Kasumi-1 (cell line): ENCODE data around the gene EIF4E1B.

Experiments used
- DNase-seq, 2 experiments: peaks; one replicate each; lab custom pipeline; 2025; lab: John Stamatoyannopoulos, UW

The EIF4E1B gene

GRCh38 chr5:176606032-176606431 is 24.4 kb upstream of the EIF4E1B start:
- DNase-seq = no peak

DNA sequence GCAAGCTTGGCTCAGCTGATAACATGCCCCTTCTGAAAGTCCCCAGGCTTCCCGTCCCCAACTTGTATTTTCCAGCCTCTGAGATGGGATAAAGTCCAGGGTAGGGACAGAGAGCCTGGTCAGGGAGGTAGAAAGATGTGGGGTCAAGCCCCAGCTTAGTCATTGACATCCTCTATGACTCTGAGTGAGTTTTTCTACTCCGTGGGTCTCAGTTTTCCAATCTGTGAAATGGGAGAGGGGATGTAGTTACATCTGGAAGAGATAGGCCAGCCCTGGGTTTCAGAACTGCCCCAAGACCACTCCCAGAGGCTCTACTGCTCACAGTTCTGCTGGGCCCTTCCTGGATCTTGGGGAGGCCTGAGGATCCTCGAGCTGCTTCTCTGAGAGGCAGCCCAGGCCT is 23.6 kb upstream of the EIF4E1B start:
- no peak for DNase-seq

- DNase-seq = no peak
Observed at GRCh38 chr5:176608142-176608705, 22.3 kb upstream of the EIF4E1B start.

DNA sequence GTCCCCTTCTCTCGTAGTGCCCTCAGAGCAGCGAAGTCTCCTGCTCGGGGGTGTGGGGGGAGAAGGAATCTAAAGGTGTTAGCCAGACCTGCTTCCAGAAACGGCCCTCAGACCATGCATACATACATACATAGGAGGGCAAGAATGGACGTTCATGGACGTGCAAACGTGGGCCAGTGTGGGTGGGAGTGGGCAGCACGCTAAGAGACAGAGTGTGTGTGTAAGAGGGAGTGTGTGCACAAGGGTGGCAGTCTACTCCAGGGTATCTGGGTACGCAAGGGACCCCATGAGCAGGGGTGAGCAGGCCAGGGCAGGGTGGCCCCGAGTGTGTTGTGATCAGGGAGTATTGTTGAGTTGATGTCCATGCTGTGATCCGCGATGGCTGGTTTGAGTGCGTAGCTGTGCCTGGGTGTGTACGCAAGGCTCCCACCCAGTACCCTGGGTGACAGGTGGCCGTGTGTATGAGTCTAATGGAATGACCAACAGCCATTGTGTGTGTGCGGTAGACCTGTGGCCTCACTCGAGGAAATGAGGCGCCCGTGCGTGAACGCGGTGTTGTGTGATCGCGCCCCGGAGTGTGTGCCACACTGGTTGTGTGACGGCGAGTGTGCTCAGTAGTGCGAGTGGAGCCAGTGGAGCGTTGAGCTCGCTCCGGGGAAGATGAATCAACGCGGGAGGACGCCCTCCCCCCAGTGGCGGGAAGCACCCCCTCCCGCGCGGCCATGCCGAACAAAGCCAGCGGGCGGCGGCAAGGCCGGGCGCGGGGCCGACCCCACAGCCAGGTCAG is 21.3 kb upstream of the EIF4E1B start:
- DNase-seq = no peak

DNA sequence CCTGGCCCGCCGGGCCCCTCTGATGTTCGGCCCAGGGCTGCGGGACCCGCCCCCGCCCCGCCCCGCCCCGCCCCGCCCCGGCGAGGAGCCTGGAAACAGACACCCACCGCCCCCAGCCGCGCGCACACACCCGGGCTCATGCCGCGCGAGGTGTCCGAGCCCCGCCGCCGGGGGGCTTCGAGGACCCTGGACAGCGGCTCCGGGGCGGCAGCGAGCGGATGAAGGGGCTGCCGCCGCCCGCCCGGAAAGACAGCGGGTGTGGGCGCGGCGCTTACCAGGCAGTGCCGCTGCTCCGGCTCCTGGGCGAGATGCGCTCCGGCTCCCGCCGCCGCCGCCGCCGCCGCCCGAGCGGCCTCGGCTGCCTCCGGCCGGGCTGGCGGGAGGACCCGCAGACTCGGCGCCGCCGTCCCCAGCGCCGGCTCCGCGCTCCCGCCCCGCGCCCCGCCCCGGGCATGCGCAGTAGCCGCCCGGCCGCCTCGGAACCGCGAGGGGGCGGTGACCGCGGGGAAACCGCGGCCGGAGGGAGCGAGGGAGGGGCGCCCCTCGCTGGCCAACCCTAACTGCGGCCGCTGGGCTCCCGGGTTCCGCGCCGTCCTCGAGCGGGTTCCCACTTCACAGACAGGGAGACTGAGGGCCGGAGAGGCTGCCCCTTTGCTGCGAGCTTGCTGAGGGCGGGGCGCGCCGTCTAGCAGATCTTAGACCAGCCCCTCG is 20.6 kb upstream of the EIF4E1B start, which contains the start of gene GPRIN1:
GPRIN1 (minus strand) TSS at position 433 of the 711 bp plus-strand sequence. CDS start 10,322 bp downstream, outside the sequence.
- DNase-seq = no peak

- DNase-seq = no peak
Observed at GRCh38 chr5:176610435-176610773, 20.1 kb upstream of the EIF4E1B start.

DNA sequence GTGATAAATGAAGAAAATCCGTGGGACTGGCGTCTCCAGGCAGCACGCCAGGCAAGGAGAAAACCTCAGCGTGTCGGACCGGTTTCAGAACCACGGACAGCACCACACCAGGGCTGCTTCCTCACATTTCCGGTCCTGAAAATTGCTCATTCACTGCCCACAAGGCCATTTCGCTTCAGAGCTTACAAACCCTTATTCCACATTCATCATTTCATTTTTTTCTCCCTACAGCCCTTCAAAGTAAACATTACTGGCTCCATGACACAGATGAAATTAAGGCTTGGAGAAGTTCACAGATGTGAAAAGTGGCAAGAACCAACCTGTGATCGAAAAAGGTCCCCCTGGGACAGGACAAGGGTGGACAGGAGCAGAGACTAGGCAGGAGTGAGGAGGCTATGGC is 19.0 kb upstream of the EIF4E1B start:
- DNase-seq = peak; percentile 18 to 25

DNA sequence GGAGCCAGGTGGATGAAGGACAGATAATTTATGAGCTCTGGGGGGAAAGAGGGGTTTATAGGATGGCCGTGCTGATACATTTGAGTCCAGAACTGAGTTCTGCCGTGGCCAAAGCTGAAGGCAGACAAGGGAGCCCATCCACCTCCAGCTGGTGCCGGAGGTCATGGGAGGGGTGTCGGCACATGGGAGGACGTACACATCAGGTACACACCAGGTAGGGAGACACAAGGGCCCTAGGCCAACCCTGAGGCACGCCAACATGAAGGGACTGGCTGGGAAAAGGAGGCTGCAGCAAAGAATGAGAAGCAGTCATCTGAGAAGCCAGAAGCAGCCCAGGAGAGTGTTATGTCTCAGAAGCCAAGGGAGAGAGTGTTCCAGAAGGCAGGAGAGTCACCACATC is 18.5 kb upstream of the EIF4E1B start:
- no peak for DNase-seq

DNA sequence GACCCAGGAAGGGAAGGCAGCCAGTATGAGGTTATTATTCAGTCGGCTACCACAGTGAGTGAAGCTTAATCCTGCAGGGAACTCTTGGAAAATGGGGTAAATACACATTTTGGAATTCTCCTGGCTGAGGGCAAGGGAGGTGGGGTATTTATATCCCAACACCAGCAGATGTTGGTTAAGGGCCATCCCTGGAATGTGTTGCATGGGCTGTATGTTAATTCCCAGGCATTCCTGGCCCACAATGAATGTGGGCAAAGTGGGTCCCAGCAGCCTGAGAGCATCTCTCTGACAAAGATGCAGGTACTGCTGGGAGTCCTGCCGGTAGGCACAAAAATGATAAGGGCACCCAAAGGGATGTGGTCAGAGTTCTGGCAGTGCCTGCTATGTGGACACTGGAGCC is 17.6 kb upstream of the EIF4E1B start:
- no peak for DNase-seq

- no peak for DNase-seq
Observed at GRCh38 chr5:176614805-176615478, 15.5 kb upstream of the EIF4E1B start.

GRCh38 chr5:176616511-176616910 is 14.0 kb upstream of the EIF4E1B start:
- DNase-seq = no peak

DNA sequence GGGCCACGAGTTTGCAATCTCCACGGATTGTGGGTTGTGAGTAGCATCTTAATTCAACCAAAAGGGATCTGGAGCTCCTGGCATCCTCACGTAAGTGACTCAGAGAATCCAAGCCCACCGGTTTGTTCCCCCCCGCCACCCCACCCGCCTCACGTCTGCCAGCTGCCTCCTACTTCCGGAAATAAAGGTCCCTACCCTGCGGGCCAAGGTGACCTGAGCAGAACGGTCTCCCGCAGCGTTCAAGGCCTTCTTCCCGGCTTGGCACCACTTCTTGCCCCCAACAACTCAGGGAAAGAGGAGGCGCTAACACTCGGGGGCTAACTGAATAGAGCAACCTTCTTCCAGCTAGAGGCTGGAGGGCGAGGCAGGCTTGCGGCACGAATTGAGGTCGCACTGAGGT is 11.7 kb upstream of the EIF4E1B start:
- no peak for DNase-seq

- peak; percentile 72 to 76 for DNase-seq
Observed at GRCh38 chr5:176619203-176619568, 11.3 kb upstream of the EIF4E1B start.

GRCh38 chr5:176619569-176620332 is 10.7 kb upstream of the EIF4E1B start:
- DNase-seq = no peak

- DNase-seq = no peak
Observed at GRCh38 chr5:176620333-176620981, 10.0 kb upstream of the EIF4E1B start.

- DNase-seq = no peak
Observed at GRCh38 chr5:176621661-176622079, 8.8 kb upstream of the EIF4E1B start.

GRCh38 chr5:176624142-176624541 is 6.3 kb upstream of the EIF4E1B start:
- no peak for DNase-seq

DNA sequence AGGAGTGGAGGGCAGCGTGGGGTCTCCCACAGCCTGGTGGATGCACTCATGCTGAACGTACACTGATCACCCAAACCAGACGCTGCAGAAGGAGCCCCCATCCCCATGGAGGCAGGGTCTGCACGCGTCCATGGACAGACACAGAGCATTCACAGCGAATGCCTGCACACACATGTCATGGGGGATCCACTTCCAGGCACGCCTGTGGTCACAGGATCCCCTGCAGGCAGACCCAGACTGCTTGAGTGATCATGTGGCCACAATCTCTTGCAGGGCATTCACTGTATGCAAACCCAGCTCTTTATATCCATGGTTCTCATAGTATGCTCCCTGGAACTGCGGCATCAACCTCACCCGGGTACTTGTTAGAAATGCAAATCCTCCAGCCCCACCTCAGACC is 5.5 kb upstream of the EIF4E1B start:
- DNase-seq = no peak

GRCh38 chr5:176625512-176625911 is 5.0 kb upstream of the EIF4E1B start:
- no peak for DNase-seq

DNA sequence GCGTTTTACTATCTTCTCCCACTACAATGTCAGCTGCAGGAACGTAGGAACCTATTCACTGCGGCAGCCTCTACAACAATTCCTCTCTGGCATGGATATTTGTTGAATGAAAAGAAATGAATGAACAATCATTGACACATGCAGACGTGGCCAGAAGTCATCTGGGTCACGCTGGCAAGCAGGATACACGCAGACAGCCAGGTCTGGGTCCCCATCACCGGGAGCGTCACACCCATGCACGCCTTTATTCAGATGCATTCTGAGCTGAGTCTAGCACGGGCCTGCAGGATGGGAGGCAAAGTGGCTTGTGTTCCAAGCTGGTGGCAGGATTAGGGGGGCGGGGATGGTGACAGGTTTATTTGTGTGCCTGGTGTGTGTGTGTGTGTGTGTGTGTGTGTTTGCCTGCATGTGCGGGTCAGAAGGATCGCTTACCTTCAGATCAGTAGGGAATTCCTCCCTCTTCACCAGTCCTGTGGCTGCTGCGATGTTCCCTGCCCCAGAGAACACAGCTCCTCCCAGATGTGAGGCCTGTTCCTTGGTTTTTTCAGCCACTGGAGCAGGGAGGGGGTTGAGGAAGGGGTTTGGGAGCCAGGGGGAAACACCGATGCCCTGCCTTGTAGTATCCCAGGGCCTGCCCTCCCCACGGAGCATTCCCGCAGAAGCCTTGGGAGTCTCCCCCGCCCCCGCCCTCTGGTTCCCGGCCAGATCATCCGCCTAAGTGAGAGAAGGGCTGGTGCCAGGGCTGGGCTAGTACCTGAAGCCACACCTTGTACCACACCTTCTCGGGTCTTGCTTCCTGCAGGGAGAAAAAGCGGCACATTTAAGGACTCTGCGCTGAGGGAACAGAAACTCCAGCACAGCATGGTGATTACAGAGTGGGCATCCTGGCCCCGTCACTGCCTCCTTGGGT is 4.3 kb upstream of the EIF4E1B start:
- DNase-seq = no peak
